ENCODE results near the gene ACSL3.
"Not testable (repeated sequence)": the region's sequence is repeated elsewhere in the genome, so short reads cannot be mapped to it uniquely, and the experiment has no call there.

The ACSL3 gene

GRCh38 chr2:222989431-222989830 is 128.6 kb downstream of the ACSL3 start:
- ChIA-PET CTCF (no interaction called here), POLR2A (ENCODE audit: low non-redundant PET) (no interaction called here)
- no peak for DNase-seq (ENCODE audit: low spot score)
- TF ChIP-seq CTCF (conservative IDR thresholded peaks at IDR 0.05; ENCODE audit: low read depth), result no peak
- H3K27ac ChIP-seq, result no peak overlapping the region

GRCh38 chr2:222990206-222990605 is 129.4 kb downstream of the ACSL3 start:
- CTCF ChIA-PET; DNase-seq (ENCODE audit: low spot score); POLR2A ChIA-PET (ENCODE audit: low non-redundant PET); H3K27ac ChIP-seq: not testable (repeated sequence)

DNA sequence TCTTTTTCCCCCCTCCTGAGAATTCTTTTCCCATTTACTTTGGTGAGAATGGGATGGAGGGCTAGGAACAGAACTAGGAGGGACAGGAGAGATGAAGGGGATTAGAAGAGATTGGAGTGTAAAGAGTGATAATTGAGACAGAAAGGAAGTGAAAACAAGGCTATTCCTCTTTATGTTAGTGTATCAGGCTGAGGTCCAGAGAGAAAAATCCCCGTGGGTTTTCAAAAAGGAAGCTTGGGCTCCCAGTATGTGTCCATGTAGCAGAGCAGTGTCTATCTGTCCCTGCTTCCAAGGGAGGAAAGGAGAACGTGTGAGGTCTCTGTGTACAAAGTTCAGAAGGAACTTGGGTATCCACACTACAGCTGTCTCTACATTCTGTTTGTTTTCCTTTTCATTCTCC is 131.3 kb downstream of the ACSL3 start:
- no peak for DNase-seq (ENCODE audit: low spot score)
- no peak for TF ChIP-seq CTCF (conservative IDR thresholded peaks at IDR 0.05; ENCODE audit: low read depth)
- ChIA-PET POLR2A (ENCODE audit: low non-redundant PET) (no interaction called here), CTCF (no interaction called here)
- no peak overlapping the region for H3K27ac ChIP-seq

Data from RWPE1 (cell line).